GM08714 (cell line): ENCODE measurements around the gene TP53TG5.

Source experiments
- H3K4me3 ChIP-seq: fragments of 200-500 bp; sonication (Bioruptor generic); 2 replicates; pipeline ENCODE4 v1.5.1; 2014; ENCODE audit warnings: mild to moderate bottlenecking, low read length, inconsistent platforms
- ZNF274 ChIP-seq: IDR thresholded peaks from 2 replicates; pipeline ENCODE4 v1.6.1; 2012; ENCODE audit warnings: mild to moderate bottlenecking, low read depth, low read length

The TP53TG5 gene

GRCh38 chr20:45341939-45342854 is 35.9 kb downstream of the TP53TG5 start:
- H3K4me3 ChIP-seq: no peak overlapping the region
- TF ChIP-seq ZNF274: no peak

- TF ChIP-seq ZNF274: no peak
- no peak overlapping the region for H3K4me3 ChIP-seq
Measured at GRCh38 chr20:45341579-45341938, 36.6 kb downstream of the TP53TG5 start.

- no peak overlapping the region for H3K4me3 ChIP-seq
- TF ChIP-seq ZNF274: no peak
Measured at GRCh38 chr20:45340951-45341350, 37.2 kb downstream of the TP53TG5 start.

GRCh38 chr20:45340236-45340847 is 37.8 kb downstream of the TP53TG5 start:
- TF ChIP-seq ZNF274: no peak
- no peak overlapping the region for H3K4me3 ChIP-seq

GRCh38 chr20:45339799-45340198 is 38.3 kb downstream of the TP53TG5 start:
- no peak overlapping the region for H3K4me3 ChIP-seq

GRCh38 chr20:45339084-45339483 is 39.0 kb downstream of the TP53TG5 start:
- H3K4me3 ChIP-seq: no peak overlapping the region
- no peak for TF ChIP-seq ZNF274

More at GRCh38 chr20:45339799-45340198, 38.3 kb downstream of the TP53TG5 start:
- no peak for TF ChIP-seq ZNF274

- TF ChIP-seq ZNF274: no peak
- H3K4me3 ChIP-seq: no peak overlapping the region
Measured at GRCh38 chr20:45338121-45339030, 39.7 kb downstream of the TP53TG5 start.

- no peak for TF ChIP-seq ZNF274
- no peak overlapping the region for H3K4me3 ChIP-seq
Measured at GRCh38 chr20:45337367-45338120, 40.6 kb downstream of the TP53TG5 start.

GRCh38 chr20:45336530-45337366 is 41.4 kb downstream of the TP53TG5 start:
- no peak for TF ChIP-seq ZNF274
- H3K4me3 ChIP-seq: no peak overlapping the region

GRCh38 chr20:45330476-45330875 is 47.6 kb downstream of the TP53TG5 start:
- no peak overlapping the region for H3K4me3 ChIP-seq
- TF ChIP-seq ZNF274: no peak

GRCh38 chr20:45329497-45330319 is 48.4 kb downstream of the TP53TG5 start:
- no peak for TF ChIP-seq ZNF274
- no peak overlapping the region for H3K4me3 ChIP-seq

- H3K4me3 ChIP-seq: no peak overlapping the region
- TF ChIP-seq ZNF274: no peak
Measured at GRCh38 chr20:45328451-45328850, 49.7 kb downstream of the TP53TG5 start.
